ENCODE data around the gene SLC8A3. TPM values are rescaled to one million over a fixed set of nuclear protein-coding genes. Genes with fewer than 3 reads are reported as not detected.
"Not testable (repeated sequence)": the region's sequence is repeated elsewhere in the genome, so short reads cannot be mapped to it uniquely, and the experiment has no call there.

The SLC8A3 gene
- total RNA-seq, 1 experiment from 2014 or later, result not detected

- no TSS peak for BruUV-seq (replicated peaks)
- H3K27me3 ChIP-seq (ENCODE audit: control insufficient read depth, insufficient read depth, low read length), result no peaks in the 10 kb centered on the region
- TF ChIP-seq POLR2AphosphoS5 (IDR thresholded peaks at IDR 0.05; ENCODE audit: low read depth, low read length), result no peak
- no peak for TF ChIP-seq TCF7L2 (IDR thresholded peaks at IDR 0.05; ENCODE audit: low read depth, low read length)
- TF ChIP-seq CTCF (IDR thresholded peaks at IDR 0.05), result no peak
- no peak for TF ChIP-seq REST (IDR thresholded peaks at IDR 0.05; ENCODE audit: insufficient read depth in 1 of 2, low read depth in 2 of 2, low read length in 1 of 2)
- TF ChIP-seq SIN3A (IDR thresholded peaks at IDR 0.05; ENCODE audit: borderline replicate concordance, insufficient read depth, low read depth, low read length), result no peak
- DNase-seq (ENCODE audit: low read depth, low spot score) (no peak), ATAC-seq (no peak)
- no peaks in the 10 kb centered on the region for H3K9me3 ChIP-seq (ENCODE audit: control insufficient read depth, insufficient read depth, low read depth, low read length)
- H3K4me3 ChIP-seq (ENCODE audit: low read depth in 2 of 2, low read length in 2 of 2), result no peak overlapping the region
- H3K4me1 ChIP-seq (ENCODE audit: control insufficient read depth, insufficient read depth, low read length), result no peaks in the 10 kb centered on the region
- ChIA-PET CTCF (no interaction called here), POLR2A (interaction anchor here (0.6 kb wide), 1 partner anchor 59 kb away, joined by 6 read pairs; no protein-coding TSS in a partner anchor)
- intact Hi-C loops (cut with micrococcal nuclease; ENCODE audit: unreplicated experiment), result no loop called here
- no peaks in the 10 kb centered on the region for H3K36me3 ChIP-seq (ENCODE audit: control insufficient read depth, insufficient read depth, low read length)
- in situ Hi-C loops (cut with HindIII; ENCODE audit: low pct_unique_long_range_greater_than_20kb, low sequenced_read_pairs), result no loop called here
- no peak overlapping the region for H3K27ac ChIP-seq (ENCODE audit: low read length)
These were observed 45.6 kb upstream of the SLC8A3 start for GRCh38 chr14:70234066-70234950.

GRCh38 chr14:70231756-70232544, 43.2 kb upstream of the SLC8A3 start:
- H3K27me3 ChIP-seq (ENCODE audit: control insufficient read depth, insufficient read depth, low read length); H3K4me3 ChIP-seq (ENCODE audit: low read depth in 2 of 2, low read length in 2 of 2); DNase-seq (ENCODE audit: low read depth, low spot score); in situ Hi-C loops (cut with HindIII; ENCODE audit: low pct_unique_long_range_greater_than_20kb, low sequenced_read_pairs); intact Hi-C loops (cut with micrococcal nuclease; ENCODE audit: unreplicated experiment); H3K36me3 ChIP-seq (ENCODE audit: control insufficient read depth, insufficient read depth, low read length); BruUV-seq (replicated peaks); CTCF ChIA-PET; H3K27ac ChIP-seq (ENCODE audit: low read length); H3K4me1 ChIP-seq (ENCODE audit: control insufficient read depth, insufficient read depth, low read length); ATAC-seq; H3K9me3 ChIP-seq (ENCODE audit: control insufficient read depth, insufficient read depth, low read depth, low read length); POLR2A ChIA-PET: not testable (repeated sequence)

GRCh38 chr14:70229877-70230640, 41.3 kb upstream of the SLC8A3 start:
- H3K27ac ChIP-seq (ENCODE audit: low read length); BruUV-seq (replicated peaks); POLR2A ChIA-PET; CTCF ChIA-PET; H3K4me3 ChIP-seq (ENCODE audit: low read depth in 2 of 2, low read length in 2 of 2); H3K9me3 ChIP-seq (ENCODE audit: control insufficient read depth, insufficient read depth, low read depth, low read length); H3K36me3 ChIP-seq (ENCODE audit: control insufficient read depth, insufficient read depth, low read length); H3K4me1 ChIP-seq (ENCODE audit: control insufficient read depth, insufficient read depth, low read length); H3K27me3 ChIP-seq (ENCODE audit: control insufficient read depth, insufficient read depth, low read length); intact Hi-C loops (cut with micrococcal nuclease; ENCODE audit: unreplicated experiment); in situ Hi-C loops (cut with HindIII; ENCODE audit: low pct_unique_long_range_greater_than_20kb, low sequenced_read_pairs); ATAC-seq; DNase-seq (ENCODE audit: low read depth, low spot score): not testable (repeated sequence)
